Esophagus muscularis mucosa (tissue), 4 donors: ENCODE data around the gene SLC38A8. TPM values are rescaled to one million over a fixed set of nuclear protein-coding genes. Genes with fewer than 3 reads are reported as not detected.

Source experiments
- DNase-seq: peaks from one replicate; pipeline ENCODE4 v3.0.0-alpha.2; 2017; ENCODE audit errors: extremely low spot score
- H3K27ac ChIP-seq, 4 donors: fragments of 200-600 bp; sonication (generic); replicated peaks in 1 of 4; 1 replicate in 3 of 4; 2 replicates in 1 of 4; pipeline ENCODE4 v1.5.1; 2016 to 2019; ENCODE audit warnings: mild to moderate bottlenecking in 1 of 4
- H3K27me3 ChIP-seq, 4 donors: fragments of 200-600 bp; sonication (generic); one replicate each; pipeline versions ENCODE4 v1.5.1 to v1.6.0; 2016 to 2019
- H3K36me3 ChIP-seq, 4 donors: fragments of 200-600 bp; sonication (generic); one replicate each; pipeline ENCODE4 v1.5.1; 2016 to 2019
- H3K4me1 ChIP-seq, 4 donors: fragments of 200-600 bp; sonication (generic); one replicate each; pipeline ENCODE4 v1.5.1; 2016 to 2019
- H3K4me3 ChIP-seq, 4 donors: fragments of 200-600 bp; sonication (generic); 1 replicate in 2 of 4; 2 replicates in 2 of 4; pipeline ENCODE4 v1.5.1; 2016 to 2019; ENCODE audit warnings: mild to moderate bottlenecking in 4 of 4, moderate library complexity in 1 of 4
- H3K9me3 ChIP-seq, 4 donors: fragments of 200-600 bp; sonication (generic); 1 replicate in 3 of 4; 2 replicates in 1 of 4; pipeline ENCODE4 v1.5.1; 2016 to 2019
- CTCF ChIP-seq, 3 experiments: fragments of 200-600 bp in 2 of 3; fragments of 450-650 bp in 1 of 3; sonication (generic) in 2 of 3; IDR thresholded peaks; one replicate each; pipeline ENCODE4 v1.5.1; 2017 to 2019; ENCODE audit warnings: antibody characterized with exemption in 3 of 3, mild to moderate bottlenecking in 2 of 3, moderate library complexity in 1 of 3
- EP300 ChIP-seq: sonication (generic); formaldehyde crosslinking; IDR thresholded peaks from one replicate; pipeline ENCODE4 v1.6.1; 2017; ENCODE audit warnings: antibody characterized with exemption
- POLR2A ChIP-seq: fragments of 450-650 bp; IDR thresholded peaks from one replicate; pipeline ENCODE4 v1.6.1; 2017; ENCODE audit warnings: antibody characterized with exemption, moderate library complexity, mild to moderate bottlenecking, low read depth
- POLR2AphosphoS5 ChIP-seq, 2 donors: sonication (generic); formaldehyde crosslinking; IDR thresholded peaks; one replicate each; pipeline ENCODE4 v1.6.1; 2017; ENCODE audit warnings: antibody characterized with exemption in 2 of 2
- WGBS: methylation state at CpG from one replicate; pipeline ENCODE4 v1.1.5; 2018; 5-methylcytosine and 5-hydroxymethylcytosine counted together
- intact Hi-C: fragments of 100-400 bp; cut with DNase I; formaldehyde crosslinking; loops from one replicate; pipeline ENCODE4 v1.15.1; 2023
- total RNA-seq, 4 donors: library from RNA; depleted of rRNA; stranded (reverse); fragments of >200 nt; gene quantifications; one replicate each; pipeline versions ENCODE4 v1.1.0 to v1.2.1, GENCODE V29; 2016

The SLC38A8 gene
- total RNA-seq, 4 donors from 2014 or later, result not detected

DNA sequence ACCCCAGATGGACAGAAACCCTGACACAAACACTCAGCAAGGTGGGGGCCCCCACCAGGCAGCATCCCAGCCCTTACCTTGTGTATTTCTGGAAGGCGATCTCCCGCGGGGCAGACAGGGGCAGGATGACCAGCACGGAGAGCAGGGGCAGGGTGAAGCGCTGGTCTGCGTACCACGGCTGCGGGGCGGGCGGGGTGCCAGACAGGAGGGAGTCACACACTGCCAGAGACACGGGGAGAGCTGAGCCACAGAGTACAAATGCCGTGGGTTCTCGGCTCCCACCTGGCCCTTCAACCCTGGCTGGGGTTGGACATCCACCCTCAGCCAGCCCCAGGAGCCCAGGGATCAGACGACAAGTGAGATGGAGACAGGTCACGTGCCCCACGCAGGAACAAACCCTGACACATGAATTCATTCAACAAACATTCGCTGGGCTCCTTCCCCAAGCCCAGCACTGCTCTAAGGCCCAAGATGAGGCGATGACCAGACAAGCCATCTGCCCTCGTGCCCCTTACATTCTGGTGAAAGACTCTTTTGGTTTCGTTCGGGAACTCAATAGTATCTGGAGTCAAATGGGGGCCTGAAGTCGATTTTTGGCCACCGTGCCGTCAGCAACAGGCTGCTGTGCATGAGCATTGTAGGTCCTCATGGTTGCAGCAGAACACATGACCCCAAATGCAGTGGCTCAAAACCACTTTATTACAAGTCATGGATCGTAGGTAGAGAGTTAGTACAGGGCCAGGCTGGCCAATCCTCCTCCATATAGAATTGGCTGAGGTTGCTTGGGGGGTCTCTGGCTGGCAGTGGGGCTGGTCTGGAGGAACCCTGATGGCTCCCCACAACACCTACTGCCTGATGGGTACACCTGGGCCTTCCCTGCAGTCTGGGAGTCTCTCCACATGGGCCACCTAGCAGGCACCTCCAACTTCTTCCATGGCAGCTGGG is 9.1 kb downstream of the SLC38A8 start:
- H3K27me3 ChIP-seq, result peaks cover 0 to 17% (median 0%) of the 10 kb centered on the region in 4 donors
- peaks cover 0 to 16% (median 11%) of the 10 kb centered on the region in 4 donors for H3K9me3 ChIP-seq
- DNase-seq, result no peak
- no peak overlapping the region for H3K27ac ChIP-seq
- H3K4me1 ChIP-seq, result no peaks in the 10 kb centered on the region
- no peaks in the 10 kb centered on the region for H3K36me3 ChIP-seq
- intact Hi-C loops, result no loop called here
- TF ChIP-seq POLR2AphosphoS5 (IDR thresholded peaks at IDR 0.05), result no peak
- TF ChIP-seq EP300, result no peak
- no peak for TF ChIP-seq POLR2A
- no peak for TF ChIP-seq CTCF (IDR thresholded peaks at IDR 0.05)
- 73% methylated on average over 25 of the region's 25 CpGs for WGBS
- no peak overlapping the region for H3K4me3 ChIP-seq

DNA sequence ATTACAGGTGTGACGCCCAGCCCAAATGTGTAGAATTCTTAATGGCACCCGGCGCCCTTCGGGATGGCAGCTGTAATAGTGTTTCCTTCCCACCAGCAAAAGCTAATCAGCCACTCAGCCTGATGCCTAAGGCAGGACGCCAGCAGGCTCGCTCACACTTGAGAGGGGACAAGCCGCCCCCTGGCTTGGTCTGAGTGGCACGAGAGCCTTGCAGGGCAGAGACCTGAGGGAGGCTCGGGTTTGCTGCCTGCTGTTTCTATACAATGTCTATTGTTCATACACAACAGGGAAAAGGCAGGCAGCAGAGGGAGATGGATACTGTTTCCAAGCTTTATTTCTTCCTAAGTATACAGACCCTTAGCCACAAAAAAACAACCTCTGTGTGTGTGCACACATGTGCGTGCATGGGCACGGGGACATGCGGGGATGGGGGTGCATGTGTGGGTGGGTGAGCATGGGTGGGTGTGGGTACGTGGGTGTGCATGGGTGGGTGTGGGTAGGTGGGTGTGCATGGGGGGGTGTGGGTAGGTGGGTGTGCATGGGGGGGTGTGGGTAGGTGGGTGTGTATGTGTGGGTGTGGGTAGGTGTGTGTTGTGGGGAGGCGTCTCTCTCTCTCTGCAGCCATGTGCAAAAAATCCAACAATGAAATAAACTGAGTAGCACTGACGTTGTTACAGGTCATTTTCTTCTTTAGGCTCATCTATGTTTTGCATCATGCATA is 10.0 kb downstream of the SLC38A8 start:
- H3K27ac ChIP-seq, result no peak overlapping the region
- no peak overlapping the region for H3K4me3 ChIP-seq
- intact Hi-C loops, result no loop called here
- 77% methylated on average over 8 of the region's 15 CpGs for WGBS
- H3K9me3 ChIP-seq, result peaks cover 0 to 16% (median 11%) of the 10 kb centered on the region in 4 donors
- no peak for DNase-seq
- H3K4me1 ChIP-seq, result no peaks in the 10 kb centered on the region
- TF ChIP-seq CTCF (IDR thresholded peaks at IDR 0.05) (no peak), EP300 (no peak), POLR2A (no peak), POLR2AphosphoS5 (IDR thresholded peaks at IDR 0.05) (no peak)
- H3K27me3 ChIP-seq, result peaks cover 0 to 11% (median 0%) of the 10 kb centered on the region in 4 donors
- no peaks in the 10 kb centered on the region for H3K36me3 ChIP-seq

GRCh38 chr16:84031556-84031955 is 11.0 kb downstream of the SLC38A8 start:
- no peak for TF ChIP-seq POLR2AphosphoS5 (IDR thresholded peaks at IDR 0.05)
- peaks cover 0 to 13% (median 11%) of the 10 kb centered on the region in 4 donors for H3K9me3 ChIP-seq
- peaks cover 0 to 11% (median 0%) of the 10 kb centered on the region in 4 donors for H3K27me3 ChIP-seq
- no peaks in the 10 kb centered on the region for H3K4me1 ChIP-seq
- no peak overlapping the region for H3K27ac ChIP-seq
- DNase-seq, result no peak
- H3K36me3 ChIP-seq, result no peaks in the 10 kb centered on the region
- H3K4me3 ChIP-seq, result no peak overlapping the region
- intact Hi-C loops, result no loop called here
- 85% methylated on average over 6 of the region's 17 CpGs for WGBS

GRCh38 chr16:84029297-84030047 is 13.1 kb downstream of the SLC38A8 start:
- TF ChIP-seq CTCF (IDR thresholded peaks at IDR 0.05) (no peak), POLR2A (no peak), POLR2AphosphoS5 (IDR thresholded peaks at IDR 0.05) (no peak), EP300 (no peak)
- DNase-seq, result no peak
- no peak overlapping the region for H3K4me3 ChIP-seq
- H3K36me3 ChIP-seq, result no peaks in the 10 kb centered on the region
- 72% methylated on average over 13 of the region's 14 CpGs for WGBS
- intact Hi-C loops, result no loop called here
- no peaks in the 10 kb centered on the region for H3K9me3 ChIP-seq
- H3K4me1 ChIP-seq, result no peaks in the 10 kb centered on the region
- no peak overlapping the region for H3K27ac ChIP-seq
- peaks cover 0 to 11% (median 0%) of the 10 kb centered on the region in 4 donors for H3K27me3 ChIP-seq
